GM19395 (cell line): ENCODE measurements around the gene SDF4.
"Not testable (repeated sequence)": the region's sequence is repeated elsewhere in the genome, so short reads cannot be mapped to it uniquely, and the experiment has no call there.

Experiments
- ATAC-seq: cut with Tn5 transposase; IDR thresholded peaks from one replicate; pipeline ENCODE4 v1.9.1; 2021; ENCODE audit warnings: mild to moderate bottlenecking, moderate library complexity; ENCODE audit not compliant: unreplicated experiment

Gene SDF4

DNA sequence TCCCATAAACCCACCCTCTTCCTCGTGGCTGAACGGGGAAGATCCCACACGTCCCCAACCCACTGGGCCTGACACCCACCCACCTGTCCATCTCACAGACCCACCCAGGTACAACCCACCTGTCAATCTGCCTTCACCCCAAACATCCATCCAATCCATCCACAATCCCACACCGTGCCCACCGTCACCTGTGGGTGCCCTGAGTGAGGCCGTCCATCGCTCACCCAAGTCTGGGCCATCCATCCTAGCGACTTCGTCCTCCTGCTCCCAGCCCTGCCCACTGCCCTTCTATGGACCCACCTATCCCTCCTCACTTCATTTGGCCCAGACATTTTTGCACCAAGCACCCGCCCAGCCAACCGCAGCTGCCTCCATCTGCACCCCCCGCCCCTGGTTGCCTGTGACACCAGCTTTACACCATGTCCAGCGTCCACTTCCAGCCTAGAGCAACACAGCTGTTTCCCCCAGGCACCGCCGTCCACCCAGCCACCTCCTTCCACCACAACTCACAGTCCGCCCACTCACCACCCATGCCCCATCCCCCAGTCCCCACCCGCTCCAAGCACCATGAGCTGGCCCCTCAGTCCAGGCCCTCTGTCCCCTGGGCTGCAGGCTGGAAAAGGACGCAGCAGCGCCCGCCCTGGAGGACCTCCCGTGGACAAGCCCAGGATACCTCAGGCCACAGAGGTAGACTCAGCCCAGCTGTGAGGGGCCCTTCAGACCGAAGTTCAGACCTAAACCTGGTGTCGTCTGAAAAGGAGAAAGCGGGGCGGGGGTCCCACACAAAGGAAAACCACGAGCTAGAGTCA lies 50.5 kb downstream of the SDF4 start:
- ATAC-seq: no peak

GRCh38 chr1:1179983-1180861 lies 51.6 kb downstream of the SDF4 start:
- ATAC-seq: no peak

DNA sequence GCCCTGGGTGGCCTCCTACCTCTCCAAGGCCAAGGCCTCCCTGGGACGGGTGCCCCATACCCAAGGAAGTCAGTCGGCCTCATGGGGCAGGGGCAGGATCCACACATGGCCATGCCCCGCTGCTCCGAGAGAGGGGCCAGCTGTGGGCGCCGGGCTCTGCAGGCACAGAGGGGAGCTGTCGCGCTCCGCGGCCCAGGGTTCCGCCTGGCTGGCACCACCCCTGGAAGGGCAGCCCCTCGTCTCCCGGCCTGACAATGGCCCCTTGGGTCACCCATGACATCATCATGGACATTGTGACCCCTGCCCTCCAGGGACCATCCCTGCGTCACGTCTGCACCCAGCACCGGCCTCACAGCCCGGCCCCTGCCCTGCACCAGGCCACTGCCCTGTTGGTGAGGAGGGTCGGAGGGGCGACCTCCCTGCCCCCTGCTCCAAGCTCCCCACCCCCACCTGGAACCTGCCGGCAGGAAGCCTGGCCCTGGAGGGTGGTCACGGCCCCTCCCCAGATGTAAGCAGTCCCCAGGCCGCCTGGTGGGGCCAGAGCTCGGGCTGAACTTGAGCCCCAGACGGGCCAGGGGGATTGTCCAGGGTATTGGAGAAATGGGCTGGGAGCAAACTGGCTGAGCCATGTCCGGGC lies 52.3 kb downstream of the SDF4 start:
- no peak for ATAC-seq

GRCh38 chr1:1178794-1179331 lies 52.9 kb downstream of the SDF4 start:
- ATAC-seq: no peak

DNA sequence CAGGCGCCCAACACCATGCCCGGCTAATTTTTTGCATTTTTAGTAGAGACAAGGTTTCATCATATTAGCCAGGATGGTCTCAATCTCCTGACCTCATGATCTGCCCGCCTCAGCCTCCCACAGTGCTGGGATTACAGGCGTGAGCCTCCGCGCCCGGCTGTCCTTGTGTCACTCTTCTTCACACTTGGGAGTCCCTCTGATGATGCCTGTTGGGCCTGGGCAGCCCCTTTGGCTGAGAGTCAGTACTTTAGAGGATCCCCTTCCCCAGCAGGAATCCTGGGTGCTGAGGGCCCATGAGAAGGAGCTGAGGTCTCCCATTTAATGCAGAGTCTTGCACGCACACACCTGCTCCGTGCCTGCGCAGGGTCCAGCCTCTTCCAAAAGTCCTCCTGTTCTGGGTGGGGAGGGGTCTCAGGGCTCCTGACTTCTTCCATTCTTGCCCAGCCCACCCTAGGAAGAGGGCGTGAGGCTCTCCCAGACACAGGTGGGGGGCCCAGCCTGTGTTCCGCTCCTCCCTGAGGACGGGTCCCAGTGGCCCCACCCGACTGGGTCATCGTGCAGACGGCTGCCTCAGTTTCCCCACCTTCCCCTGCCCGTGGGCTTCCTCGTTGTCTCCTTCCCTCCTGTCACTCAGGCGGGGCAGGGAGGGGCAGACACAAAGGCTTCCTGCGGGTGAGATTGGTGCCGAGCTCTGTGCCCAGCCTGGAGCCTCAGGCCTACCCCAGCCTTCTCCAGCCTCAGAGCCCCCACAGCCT lies 54.2 kb downstream of the SDF4 start:
- no peak for ATAC-seq

GRCh38 chr1:1176931-1177330 lies 54.9 kb downstream of the SDF4 start:
- ATAC-seq: no peak

GRCh38 chr1:1176063-1176761 lies 55.6 kb downstream of the SDF4 start:
- ATAC-seq: not testable (repeated sequence)

GRCh38 chr1:1175221-1176062 lies 56.4 kb downstream of the SDF4 start:
- ATAC-seq: no peak

- no peak for ATAC-seq
Measured at GRCh38 chr1:1173793-1174415, 57.9 kb downstream of the SDF4 start, which contains the start of gene TTLL10. TSS of gene TTLL10 (plus strand) at chr1:1173880. CDS start at chr1:1179216, 5,336 bp downstream.

DNA sequence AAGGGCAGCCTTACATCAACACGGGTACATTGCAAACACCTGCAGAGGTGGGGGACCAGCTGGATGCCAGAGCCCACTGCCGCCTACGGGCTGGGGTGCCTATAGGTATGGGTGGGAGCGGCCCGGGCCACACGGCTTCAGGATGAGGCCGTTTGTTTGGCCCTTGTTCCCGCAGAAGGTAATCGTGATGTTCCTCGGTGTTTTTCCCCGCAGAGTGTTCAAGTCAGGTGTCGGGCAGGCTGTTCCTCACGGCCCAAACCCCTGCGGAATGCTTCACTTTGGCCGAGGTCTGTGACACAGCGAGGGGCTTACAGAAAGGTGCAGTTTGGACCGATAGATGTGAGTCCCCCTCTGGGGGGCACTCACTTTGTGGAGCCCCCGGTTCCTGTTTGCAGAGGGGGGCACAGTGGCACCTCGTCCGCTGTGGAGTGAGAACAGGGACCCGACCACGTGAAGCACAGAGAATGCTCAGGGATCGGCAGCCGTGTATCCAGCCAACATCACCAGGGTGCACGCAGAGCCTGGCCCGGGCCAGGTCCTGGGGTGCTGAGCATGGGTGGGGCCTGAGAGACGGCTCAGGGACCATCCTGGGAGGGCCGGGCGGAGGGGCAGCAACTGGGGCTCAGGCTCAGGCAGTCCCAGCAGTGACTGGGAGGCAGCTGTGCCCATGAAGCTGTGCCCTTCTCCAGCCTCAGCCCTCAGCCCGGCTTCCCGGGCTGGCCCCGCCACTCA lies 58.6 kb downstream of the SDF4 start:
- ATAC-seq: no peak

- no peak for ATAC-seq
Measured at GRCh38 chr1:1171546-1172340, 60.1 kb downstream of the SDF4 start.

- ATAC-seq: no peak
Measured at GRCh38 chr1:1171161-1171545, 60.6 kb downstream of the SDF4 start.

GRCh38 chr1:1170215-1171091 lies 61.3 kb downstream of the SDF4 start:
- ATAC-seq: no peak

GRCh38 chr1:1169429-1170214 lies 62.2 kb downstream of the SDF4 start:
- no peak for ATAC-seq
